ENCODE measurements around the gene PTCHD1. TPM values are rescaled to one million over a fixed set of nuclear protein-coding genes. Genes with fewer than 3 reads are reported as not detected.

Gene PTCHD1
- polyA plus RNA-seq, 1 of the 3 experiments (the other 2 are of a cell fraction), result not detected

DNA sequence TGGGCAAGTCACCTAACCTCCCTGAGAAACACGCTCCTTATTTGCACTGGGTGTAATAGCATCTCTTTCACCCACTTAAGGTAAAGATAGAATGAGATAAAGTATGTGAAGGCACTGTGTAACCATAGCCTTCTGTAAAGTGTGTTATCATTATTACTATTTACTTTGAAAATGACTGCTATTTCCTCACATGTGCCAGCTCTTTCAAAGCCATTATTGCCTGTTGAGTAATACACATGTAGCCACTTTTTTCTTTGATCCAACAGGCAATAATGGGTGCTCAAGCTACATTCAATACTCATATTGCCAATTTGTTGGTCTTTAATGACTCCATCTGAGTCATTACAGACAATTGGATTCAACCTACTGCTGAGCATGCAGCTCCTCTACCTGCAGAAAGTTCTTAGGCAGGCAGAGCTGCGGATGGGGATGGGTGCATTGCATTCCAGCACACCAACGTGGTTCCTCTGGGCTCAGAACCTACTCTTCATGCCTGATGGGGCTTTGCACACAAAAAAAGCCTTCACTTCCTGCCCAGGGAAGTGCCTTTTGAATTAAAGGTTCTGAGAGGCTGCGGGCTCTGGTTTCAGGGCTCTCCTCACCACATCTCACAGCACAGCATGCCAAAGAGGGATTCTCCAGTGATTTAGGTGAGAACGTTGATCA, 9.7 kb downstream of the PTCHD1 start:
- POLR2A ChIA-PET, result no interaction called here
- H3K27ac ChIP-seq (ENCODE audit: low read depth in 2 of 2, low read length in 1 of 2), result no peak overlapping the region
- H3K36me3 ChIP-seq (replicated peaks in 1 of 2; ENCODE audit: control insufficient read depth in 1 of 2, insufficient read depth in 2 of 2, low read length in 1 of 2), result no peaks in the 10 kb centered on the region
- no peak overlapping the region for H3K9ac ChIP-seq
- H4K20me1 ChIP-seq (ENCODE audit: insufficient read depth), result no peaks in the 10 kb centered on the region
- CTCF ChIA-PET, result no interaction called here
- H3K9me3 ChIP-seq, result no peaks in the 10 kb centered on the region
- WGBS (ENCODE audit: low lambda C conversion rate), result 19% methylated on average over 5 of the region's 5 CpGs
- H2AFZ ChIP-seq (ENCODE audit: low read depth), result no peak overlapping the region
- no peak overlapping the region for H3K4me3 ChIP-seq (ENCODE audit: low read depth in 2 of 2, low read length in 1 of 2)
- H3K4me2 ChIP-seq, result no peak overlapping the region
- TF ChIP-seq, protein P1, sequence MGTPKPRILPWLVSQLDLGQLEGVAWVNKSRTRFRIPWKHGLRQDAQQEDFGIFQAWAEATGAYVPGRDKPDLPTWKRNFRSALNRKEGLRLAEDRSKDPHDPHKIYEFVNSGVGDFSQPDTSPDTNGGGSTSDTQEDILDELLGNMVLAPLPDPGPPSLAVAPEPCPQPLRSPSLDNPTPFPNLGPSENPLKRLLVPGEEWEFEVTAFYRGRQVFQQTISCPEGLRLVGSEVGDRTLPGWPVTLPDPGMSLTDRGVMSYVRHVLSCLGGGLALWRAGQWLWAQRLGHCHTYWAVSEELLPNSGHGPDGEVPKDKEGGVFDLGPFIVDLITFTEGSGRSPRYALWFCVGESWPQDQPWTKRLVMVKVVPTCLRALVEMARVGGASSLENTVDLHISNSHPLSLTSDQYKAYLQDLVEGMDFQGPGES (IDR thresholded peaks at IDR 0.05; ENCODE audit: low read depth, low read length), result no peak
- TF ChIP-seq CTCF (IDR thresholded peaks at IDR 0.05) (no peak), MAX (IDR thresholded peaks at IDR 0.05; ENCODE audit: low read depth) (no peak), YY1 (IDR thresholded peaks at IDR 0.05; ENCODE audit: low read depth) (no peak), CHD2 (IDR thresholded peaks at IDR 0.05; ENCODE audit: low read length, partially characterized antibody) (no peak), GATA2 (CRISPR knock-in tag; IDR thresholded peaks at IDR 0.05) (no peak), TAF1 (IDR thresholded peaks at IDR 0.05; ENCODE audit: borderline replicate concordance, low read depth, low read length) (no peak), GABPA (IDR thresholded peaks at IDR 0.05; ENCODE audit: low read depth) (no peak), JUND (IDR thresholded peaks at IDR 0.05) (no peak), NRF1 (IDR thresholded peaks at IDR 0.05; ENCODE audit: low read depth, low read length) (no peak), FOXJ3 (CRISPR knock-in tag; IDR thresholded peaks at IDR 0.05) (no peak), SIN3A (IDR thresholded peaks at IDR 0.05; ENCODE audit: borderline replicate concordance, low read depth, low read length) (no peak), MEF2A (IDR thresholded peaks at IDR 0.05; ENCODE audit: borderline replicate concordance, low read depth) (no peak)
- no peaks in the 10 kb centered on the region for H3K79me2 ChIP-seq (ENCODE audit: insufficient read depth)
- no peaks in the 10 kb centered on the region for H3K9me2 ChIP-seq
- H3K27me3 ChIP-seq (ENCODE audit: insufficient read depth), result 0 out of 2 replicates have a peak, but pooled peaks cover 1% of the 10 kb centered on the region
- H3F3A ChIP-seq (replicated peaks; ENCODE audit: insufficient read depth), result no peaks in the 10 kb centered on the region
- no peak for DNase-seq
- H3K4me1 ChIP-seq (ENCODE audit: control insufficient read depth in 1 of 2, insufficient read depth in 2 of 2, low read depth in 1 of 2, low read length in 1 of 2), result no peaks in the 10 kb centered on the region

- 3% methylated on average over 2 of the region's 2 CpGs for WGBS (ENCODE audit: low lambda C conversion rate)
Observed at GRCh38 chrX:23344904-23345271, 10.2 kb downstream of the PTCHD1 start.

More at GRCh38 chrX:23344904-23345271, 10.2 kb downstream of the PTCHD1 start:
- H4K20me1 ChIP-seq (ENCODE audit: insufficient read depth), result no peaks in the 10 kb centered on the region
- H2AFZ ChIP-seq (ENCODE audit: low read depth), result no peak overlapping the region
- no peaks in the 10 kb centered on the region for H3K36me3 ChIP-seq (replicated peaks in 1 of 2; ENCODE audit: control insufficient read depth in 1 of 2, insufficient read depth in 2 of 2, low read length in 1 of 2)
- H3K4me3 ChIP-seq (ENCODE audit: low read depth in 2 of 2, low read length in 1 of 2), result no peak overlapping the region
- ChIA-PET POLR2A (no interaction called here), CTCF (no interaction called here)
- H3F3A ChIP-seq (replicated peaks; ENCODE audit: insufficient read depth), result no peaks in the 10 kb centered on the region
- DNase-seq, result no peak
- H3K4me2 ChIP-seq, result no peak overlapping the region
- H3K79me2 ChIP-seq (ENCODE audit: insufficient read depth), result no peaks in the 10 kb centered on the region
- no peak for TF ChIP-seq NRF1 (IDR thresholded peaks at IDR 0.05; ENCODE audit: low read depth, low read length)
- H3K4me1 ChIP-seq (ENCODE audit: control insufficient read depth in 1 of 2, insufficient read depth in 2 of 2, low read depth in 1 of 2, low read length in 1 of 2), result no peaks in the 10 kb centered on the region
- no peak overlapping the region for H3K27ac ChIP-seq (ENCODE audit: low read depth in 2 of 2, low read length in 1 of 2)
- no peak overlapping the region for H3K9ac ChIP-seq
- no peaks in the 10 kb centered on the region for H3K9me3 ChIP-seq
- H3K27me3 ChIP-seq (ENCODE audit: insufficient read depth), result no peaks in the 10 kb centered on the region
- no peaks in the 10 kb centered on the region for H3K9me2 ChIP-seq

Data from SK-N-SH (cell line).